ENCODE results near the gene LMBR1L.

GRCh38 chr12:49091836-49092085 lies 18.9 kb downstream of the LMBR1L start:
- TF ChIP-seq, protein P1, sequence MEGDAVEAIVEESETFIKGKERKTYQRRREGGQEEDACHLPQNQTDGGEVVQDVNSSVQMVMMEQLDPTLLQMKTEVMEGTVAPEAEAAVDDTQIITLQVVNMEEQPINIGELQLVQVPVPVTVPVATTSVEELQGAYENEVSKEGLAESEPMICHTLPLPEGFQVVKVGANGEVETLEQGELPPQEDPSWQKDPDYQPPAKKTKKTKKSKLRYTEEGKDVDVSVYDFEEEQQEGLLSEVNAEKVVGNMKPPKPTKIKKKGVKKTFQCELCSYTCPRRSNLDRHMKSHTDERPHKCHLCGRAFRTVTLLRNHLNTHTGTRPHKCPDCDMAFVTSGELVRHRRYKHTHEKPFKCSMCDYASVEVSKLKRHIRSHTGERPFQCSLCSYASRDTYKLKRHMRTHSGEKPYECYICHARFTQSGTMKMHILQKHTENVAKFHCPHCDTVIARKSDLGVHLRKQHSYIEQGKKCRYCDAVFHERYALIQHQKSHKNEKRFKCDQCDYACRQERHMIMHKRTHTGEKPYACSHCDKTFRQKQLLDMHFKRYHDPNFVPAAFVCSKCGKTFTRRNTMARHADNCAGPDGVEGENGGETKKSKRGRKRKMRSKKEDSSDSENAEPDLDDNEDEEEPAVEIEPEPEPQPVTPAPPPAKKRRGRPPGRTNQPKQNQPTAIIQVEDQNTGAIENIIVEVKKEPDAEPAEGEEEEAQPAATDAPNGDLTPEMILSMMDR (IDR thresholded peaks at IDR 0.05; ENCODE audit: poor library complexity, severe bottlenecking), result no peak
- TF ChIP-seq, protein P2, sequence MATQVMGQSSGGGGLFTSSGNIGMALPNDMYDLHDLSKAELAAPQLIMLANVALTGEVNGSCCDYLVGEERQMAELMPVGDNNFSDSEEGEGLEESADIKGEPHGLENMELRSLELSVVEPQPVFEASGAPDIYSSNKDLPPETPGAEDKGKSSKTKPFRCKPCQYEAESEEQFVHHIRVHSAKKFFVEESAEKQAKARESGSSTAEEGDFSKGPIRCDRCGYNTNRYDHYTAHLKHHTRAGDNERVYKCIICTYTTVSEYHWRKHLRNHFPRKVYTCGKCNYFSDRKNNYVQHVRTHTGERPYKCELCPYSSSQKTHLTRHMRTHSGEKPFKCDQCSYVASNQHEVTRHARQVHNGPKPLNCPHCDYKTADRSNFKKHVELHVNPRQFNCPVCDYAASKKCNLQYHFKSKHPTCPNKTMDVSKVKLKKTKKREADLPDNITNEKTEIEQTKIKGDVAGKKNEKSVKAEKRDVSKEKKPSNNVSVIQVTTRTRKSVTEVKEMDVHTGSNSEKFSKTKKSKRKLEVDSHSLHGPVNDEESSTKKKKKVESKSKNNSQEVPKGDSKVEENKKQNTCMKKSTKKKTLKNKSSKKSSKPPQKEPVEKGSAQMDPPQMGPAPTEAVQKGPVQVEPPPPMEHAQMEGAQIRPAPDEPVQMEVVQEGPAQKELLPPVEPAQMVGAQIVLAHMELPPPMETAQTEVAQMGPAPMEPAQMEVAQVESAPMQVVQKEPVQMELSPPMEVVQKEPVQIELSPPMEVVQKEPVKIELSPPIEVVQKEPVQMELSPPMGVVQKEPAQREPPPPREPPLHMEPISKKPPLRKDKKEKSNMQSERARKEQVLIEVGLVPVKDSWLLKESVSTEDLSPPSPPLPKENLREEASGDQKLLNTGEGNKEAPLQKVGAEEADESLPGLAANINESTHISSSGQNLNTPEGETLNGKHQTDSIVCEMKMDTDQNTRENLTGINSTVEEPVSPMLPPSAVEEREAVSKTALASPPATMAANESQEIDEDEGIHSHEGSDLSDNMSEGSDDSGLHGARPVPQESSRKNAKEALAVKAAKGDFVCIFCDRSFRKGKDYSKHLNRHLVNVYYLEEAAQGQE (IDR thresholded peaks at IDR 0.05; ENCODE audit: borderline replicate concordance), result no peak
- no peak for TF ChIP-seq EZH2 (IDR thresholded peaks at IDR 0.05; ENCODE audit: borderline replicate concordance, insufficient read depth, low read length, poor library complexity, severe bottlenecking)

Data from neural cell (in vitro differentiated cells).